Measurements from ENCODE around the gene ITPR1.
A peak's percentile ranks its signal among the peaks of the same experiment; 100 is the strongest.
"Not testable (repeated sequence)": the region's sequence is repeated elsewhere in the genome, so short reads cannot be mapped to it uniquely, and the experiment has no call there.

The ITPR1 gene

DNA sequence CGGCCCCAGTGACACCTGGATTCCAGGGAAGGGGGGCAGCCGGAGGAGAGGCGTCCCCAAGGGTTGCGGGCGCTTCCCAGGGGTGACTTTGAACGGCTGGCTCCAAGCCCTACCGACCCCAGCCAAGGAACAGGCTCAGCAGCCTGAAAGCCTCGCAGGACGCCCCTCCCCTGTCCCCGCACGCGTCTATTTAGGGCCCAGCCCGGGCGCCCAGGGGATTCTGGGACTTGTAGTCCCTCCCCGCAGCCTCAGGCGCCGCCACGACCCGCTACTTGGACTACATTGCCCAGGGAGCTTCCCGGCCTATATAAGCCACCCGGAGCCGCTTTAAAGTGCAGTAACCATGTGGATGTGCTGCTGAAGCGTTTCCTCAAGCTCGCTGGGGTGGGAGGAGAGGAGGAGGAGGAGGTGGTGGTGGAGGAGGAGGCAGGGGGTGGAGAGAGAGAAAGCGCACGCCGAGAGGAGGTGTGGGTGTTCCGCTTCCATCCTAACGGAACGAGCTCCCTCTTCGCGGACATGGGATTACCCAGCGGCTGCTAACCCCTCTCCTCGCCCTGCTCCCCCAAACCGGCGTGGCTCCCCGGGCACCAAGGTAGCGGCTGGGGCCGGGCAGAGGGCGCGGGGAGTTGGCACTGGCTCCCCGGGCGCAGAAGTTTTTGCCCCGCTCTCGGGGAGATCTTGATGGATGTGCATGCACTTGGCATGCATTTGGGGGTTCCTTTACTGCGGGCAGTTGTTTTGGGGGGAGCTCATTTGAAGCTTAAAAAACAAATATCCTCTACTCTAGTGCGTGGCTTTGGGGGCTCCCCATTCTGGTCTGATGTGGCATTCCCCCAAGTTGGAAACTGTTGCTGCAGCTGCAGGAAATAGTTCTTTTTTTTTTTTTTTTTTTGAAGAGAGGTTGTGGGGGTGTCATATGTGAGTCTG is at the start of gene ITPR1:
Gene ITPR1, plus strand, starts transcription at position 335 of the 927 bp plus-strand sequence. CDS start 23,144 bp downstream, outside the sequence.
- peak; percentile 93 for DNase-seq

DNA sequence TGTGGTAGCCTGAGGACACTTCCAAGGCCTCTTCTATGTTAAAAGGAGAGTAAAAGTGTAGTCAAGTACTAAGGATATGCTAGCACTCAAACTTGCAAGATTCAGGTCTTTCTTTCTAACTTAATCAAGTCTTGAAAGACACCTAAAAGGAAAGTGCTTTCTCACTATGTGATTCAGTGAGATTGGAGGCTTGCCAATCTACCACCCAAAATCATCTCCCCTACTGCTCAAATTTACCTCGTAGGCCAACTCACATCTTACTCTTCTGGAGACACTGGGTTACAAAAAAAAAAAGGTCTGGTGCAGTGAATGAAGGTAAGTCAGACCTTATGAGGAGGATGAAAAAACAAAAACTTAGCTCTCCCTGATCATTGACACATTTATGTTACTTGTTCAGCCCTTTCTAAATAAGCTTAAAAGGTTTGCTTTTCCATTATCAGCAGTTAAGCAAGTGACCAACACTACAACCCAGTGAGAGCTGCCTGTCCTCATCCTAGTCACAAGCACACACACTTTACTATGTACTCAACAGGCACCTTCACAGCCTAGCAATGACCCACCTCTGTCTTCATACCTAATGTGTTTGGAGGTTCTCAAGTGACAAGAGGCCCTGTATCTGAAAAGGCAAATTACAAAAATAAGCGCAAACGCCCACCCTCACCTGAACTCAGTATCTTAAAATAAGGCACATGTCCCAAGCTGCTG is 45.7 kb upstream of the ITPR1 start:
- DNase-seq = no peak

DNA sequence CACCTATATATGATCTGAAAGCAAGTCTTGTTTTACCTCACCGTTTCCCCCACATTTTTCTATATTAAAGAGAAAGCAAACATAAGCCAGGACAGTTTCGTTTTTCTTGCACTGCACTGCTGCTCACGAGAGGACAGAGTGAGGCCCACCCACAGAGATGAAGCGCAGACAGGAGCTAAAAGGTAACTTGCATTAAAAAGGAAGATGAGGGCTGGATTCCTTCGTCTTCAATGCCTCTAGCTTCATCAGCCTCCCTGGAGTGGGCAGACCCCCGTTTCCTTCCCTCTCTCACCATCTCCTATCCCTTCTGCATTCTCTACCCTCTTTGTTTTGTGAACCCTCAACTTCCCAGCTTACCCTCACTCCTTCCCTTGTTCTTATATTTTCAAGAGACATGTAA is 45.0 kb upstream of the ITPR1 start:
- no peak for DNase-seq

DNA sequence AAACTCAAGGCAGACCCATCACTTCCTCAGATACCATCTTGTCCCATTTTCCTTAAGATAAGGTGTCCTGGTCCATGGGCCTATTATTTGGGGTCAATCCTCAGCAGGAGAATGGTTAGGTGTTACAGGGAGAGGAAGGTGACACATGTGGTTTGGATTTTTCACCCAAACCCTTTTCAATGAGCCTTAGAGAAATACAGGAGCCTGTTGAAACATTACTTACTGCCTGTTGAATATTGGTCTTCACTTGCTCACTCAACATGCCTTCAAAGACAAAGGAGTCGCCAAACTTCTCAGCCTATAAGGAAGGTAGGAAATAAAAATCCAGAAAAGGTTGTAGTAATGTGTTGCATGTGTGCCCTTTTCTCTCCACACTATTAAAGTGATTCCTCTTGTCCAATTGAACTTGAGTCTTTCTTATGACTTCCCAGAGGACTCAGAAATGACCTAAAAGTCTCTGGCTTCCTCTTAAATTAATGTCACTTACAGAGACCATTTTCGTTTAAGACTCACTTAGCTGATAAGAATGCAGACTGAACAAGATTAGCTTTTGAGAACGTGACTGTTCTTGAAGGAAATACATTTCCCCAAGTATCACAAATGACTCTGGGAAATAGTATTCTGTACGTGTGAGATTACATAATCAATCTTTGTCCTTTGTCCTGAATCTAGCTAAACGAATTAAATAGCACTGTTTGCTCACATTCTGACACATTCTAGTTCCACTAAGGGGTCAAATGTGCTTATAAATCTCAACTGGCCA is 43.9 kb upstream of the ITPR1 start:
- no peak for DNase-seq

DNA sequence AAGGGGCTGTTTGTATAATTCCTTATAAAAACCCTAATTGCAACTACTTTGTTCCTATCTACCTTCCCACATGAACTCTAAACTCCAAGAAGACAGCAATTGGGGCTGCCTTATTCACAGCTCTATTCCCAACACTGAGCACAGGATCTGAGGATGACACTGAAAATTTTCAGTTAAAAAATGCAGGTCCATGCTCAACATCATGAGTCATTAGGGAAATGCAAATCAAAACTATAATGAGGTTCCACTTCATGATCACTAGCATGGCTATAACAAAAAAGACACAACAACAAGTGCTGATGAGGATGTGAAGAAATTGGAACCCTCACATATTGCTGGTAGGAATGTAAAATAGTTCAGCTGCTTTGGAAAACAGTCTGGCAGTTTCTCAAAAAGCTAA is 39.0 kb upstream of the ITPR1 start:
- no peak for DNase-seq

- not testable (repeated sequence) for DNase-seq
Measured at GRCh38 chr3:4456780-4457179, 36.4 kb upstream of the ITPR1 start.

DNA sequence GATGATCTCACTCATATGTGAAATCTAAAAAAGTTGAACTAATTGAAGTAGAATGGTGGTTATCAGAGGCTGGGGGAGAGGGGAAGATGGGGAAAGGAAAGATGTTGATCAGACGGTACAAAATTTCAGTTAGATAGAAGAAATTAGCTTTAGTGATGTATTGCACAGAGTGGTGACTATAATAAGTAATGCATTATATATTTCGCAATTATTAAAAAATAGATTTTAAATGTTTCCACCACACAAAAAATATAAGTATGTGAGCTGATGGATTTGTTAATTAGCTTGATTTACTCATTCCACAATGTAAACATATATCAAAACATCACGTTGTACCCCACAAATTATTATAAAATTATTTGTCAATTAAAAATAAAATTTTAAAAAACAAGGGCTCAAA is 34.2 kb upstream of the ITPR1 start:
- DNase-seq = no peak

DNA sequence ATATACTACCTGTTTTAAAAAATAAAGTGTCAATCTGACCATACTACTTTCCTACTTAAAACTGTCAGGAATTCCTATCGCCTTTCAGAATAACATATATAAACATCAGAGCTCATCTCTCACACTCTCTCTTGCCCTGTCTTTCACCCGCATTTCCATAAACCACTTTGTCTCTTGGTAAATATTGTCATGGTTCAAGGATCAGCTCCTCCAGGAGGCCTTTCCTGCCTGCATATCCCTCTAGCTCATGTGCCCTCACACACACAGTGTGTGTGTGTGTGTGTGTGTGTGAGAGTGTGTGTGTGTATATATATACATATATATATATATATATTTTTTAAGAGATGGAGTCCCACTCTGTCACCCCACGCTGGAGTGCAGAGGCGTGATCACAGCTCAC is 32.8 kb upstream of the ITPR1 start:
- DNase-seq = peak; percentile 26

DNA sequence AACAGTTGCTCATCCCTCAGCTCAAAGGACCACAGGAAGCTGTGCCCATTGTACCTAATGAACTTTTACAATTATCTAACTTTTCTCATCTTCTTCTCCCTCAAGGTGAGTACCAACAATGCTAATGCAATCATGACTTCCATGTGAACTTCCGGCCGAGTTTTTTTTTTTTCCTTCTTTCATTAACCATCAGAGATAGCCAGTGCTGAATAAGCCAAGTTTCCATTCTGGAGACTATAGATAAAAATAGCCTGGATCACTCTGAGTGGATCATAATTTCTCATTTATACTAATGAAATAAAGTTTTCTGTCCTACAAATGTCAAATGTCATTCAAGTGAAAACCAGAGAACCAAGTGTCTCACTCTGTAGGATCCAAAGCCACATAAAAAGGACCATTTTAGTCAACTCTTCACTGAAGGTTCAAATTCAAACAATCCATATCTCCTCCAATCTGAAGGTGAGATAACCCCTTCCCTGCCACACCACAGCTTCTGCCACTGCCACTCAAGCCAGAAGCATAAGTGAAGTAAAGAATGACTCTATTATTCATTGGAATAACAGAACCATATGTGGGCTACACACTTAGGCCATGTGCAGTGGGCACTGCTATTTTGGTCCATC is 31.6 kb upstream of the ITPR1 start:
- no peak for DNase-seq

DNA sequence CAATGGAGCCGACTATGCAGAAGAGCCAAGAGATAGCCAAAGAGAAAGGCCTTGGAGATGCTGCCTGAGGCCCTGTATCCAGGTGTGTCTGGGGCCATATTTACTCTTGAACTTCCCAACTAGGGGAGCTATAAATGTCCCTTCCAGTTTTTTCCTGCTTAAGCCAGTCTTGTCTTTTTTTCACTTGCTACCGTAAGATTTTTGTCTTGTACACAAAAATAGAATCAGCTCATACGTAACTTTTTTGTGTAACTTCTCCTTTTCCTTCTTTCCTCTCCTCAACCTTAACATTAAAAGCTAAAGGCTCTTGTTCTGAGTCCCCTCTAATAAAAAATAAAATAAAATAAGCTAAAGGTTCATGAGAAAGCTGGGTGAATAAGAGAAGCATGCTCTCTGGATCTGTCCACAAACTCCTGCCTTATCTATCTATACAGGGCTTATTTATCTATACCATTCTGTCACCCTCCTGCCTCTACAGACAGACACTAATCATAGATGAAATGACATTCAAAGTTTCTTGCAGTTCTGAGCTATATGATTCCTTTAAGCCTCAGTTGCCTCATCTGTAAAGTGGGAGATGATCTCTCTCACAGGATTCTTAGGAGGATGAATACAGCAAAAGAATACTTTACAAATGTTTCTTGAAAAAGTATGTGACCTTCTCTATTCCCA is 30.6 kb upstream of the ITPR1 start:
- DNase-seq = no peak

- no peak for DNase-seq
Measured at GRCh38 chr3:4464576-4464975, 28.6 kb upstream of the ITPR1 start.

DNA sequence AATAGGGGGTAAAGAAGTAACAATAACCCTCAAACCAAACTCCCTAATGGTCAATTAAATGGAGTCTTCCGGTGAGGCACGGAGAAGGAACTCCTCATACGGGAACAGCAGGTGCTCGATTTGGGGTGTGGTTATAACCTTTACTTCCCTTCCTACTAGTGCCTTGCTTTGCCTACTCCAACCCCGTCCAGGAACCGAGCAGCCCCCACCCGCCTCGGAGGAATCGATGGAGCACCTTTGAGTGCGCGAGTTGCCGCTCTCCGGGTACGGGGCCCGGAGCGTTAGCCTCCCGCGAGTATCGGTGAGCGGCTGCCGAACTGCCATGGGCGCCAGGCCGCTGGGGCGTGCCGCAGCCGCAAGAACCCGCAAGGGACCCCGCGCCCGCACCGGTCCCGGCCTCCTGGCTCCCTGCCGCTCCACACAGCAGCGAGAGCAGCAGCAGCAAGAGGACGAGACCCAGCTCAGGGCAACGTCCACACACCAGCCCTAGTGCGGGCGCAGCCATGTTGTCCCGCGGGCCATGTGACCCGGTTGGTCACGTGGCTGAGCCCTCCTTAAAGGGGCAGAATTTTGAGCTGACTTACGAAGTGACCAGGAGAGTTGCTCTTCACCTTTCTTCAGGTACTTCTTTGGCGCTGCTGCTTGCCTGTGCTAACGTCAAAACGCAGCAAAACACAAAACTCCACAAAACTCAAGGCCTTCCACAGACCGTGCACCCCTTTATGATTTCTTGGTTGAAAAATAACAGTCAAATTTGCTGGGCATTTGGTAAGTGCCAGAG is 26.2 kb upstream of the ITPR1 start, which contains the start of gene SUMF1:
Gene SUMF1, minus strand, starts transcription at position 529 of the 781 bp plus-strand sequence. Its CDS starts 24 bp downstream, at position 505.
- peak; percentile 72 for DNase-seq

GRCh38 chr3:4467522-4467867 is 25.7 kb upstream of the ITPR1 start:
- peak; percentile 5 for DNase-seq

DNA sequence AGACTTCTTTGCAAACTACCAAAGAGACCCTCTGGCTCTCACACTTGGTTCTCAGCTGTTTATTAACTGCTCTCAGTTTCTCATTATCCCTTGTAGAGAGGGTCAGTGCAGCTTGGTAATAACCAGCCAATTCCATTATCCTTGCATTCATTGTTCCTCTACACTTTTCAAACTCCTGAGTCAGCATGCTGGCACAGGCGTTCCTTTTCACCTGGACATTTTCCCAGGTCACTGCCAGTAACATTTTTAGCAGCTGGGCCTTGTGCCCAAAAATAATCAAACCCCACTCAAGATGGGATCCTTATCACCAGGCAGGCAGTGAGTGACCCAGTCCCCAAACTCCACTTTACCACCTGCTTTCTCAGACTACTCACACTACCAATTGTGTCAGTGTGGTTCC is 21.2 kb upstream of the ITPR1 start:
- no peak for DNase-seq

DNA sequence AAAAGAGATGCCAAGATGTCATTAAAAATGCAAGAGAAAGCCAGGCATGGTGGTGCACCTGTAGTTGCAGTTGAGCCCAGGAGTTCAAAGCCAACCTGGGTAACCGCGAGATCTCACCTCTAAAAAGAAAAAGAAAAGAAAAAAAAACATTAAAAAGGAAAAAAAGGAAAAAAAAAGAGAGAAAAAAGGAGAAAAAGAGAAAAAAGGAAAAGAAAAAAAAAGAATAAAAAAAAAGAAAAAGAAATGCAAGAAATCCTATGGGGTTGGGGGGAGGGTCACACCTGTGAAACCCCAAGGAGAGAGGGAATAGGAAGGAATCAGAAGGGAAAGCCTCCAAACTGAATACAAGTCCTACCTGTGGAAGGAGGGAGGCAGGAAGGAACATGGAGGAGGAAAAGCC is 20.8 kb upstream of the ITPR1 start:
- DNase-seq = no peak

- no peak for DNase-seq
Measured at GRCh38 chr3:4472766-4473165, 20.4 kb upstream of the ITPR1 start.

GRCh38 chr3:4474683-4475490 is 18.3 kb upstream of the ITPR1 start:
- no peak for DNase-seq

DNA sequence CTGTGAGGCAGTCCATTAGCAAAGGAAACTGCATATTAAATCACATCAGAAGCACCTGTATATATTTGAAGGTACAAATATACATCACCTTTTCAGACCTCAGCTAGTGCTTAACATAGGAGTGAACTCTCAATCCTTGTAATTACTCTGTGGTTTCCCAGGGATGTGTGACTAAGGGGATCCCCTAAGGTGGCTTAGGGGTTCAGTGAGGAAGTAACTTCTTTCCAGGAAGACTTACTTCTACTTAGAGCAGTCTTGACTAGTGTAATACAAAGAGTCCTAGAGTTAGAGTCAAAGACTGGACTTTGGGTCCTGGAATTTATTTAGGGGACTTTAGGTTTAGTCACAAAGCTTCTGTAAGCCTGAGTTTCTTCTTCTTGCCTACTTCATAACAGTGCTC is 17.3 kb upstream of the ITPR1 start:
- no peak for DNase-seq

GRCh38 chr3:4476496-4476895 is 16.7 kb upstream of the ITPR1 start:
- no peak for DNase-seq

- no peak for DNase-seq
Measured at GRCh38 chr3:4478261-4478660, 14.9 kb upstream of the ITPR1 start.

DNA sequence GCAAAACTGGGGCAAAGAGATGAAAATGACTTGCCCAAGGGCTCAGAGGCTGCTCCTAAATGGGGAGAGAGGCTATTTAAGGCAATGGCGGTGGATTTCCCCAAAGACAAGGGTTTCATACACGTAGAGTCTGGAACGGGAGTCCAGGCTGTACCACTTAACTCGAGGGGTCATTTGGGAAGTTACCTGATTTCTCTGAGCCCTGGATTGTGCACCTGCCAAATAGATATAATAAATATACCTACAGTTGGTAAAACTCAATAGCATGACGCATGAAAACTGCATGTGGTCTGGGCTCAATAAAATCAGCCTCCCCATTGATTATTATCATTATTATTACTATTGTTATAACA is 1.3 kb upstream of the ITPR1 start:
- no peak for DNase-seq
